IPS-20b (cell line): ENCODE measurements around the gene CCL11.
"Not testable (repeated sequence)": the region's sequence is repeated elsewhere in the genome, so short reads cannot be mapped to it uniquely, and the experiment has no call there.

Experiments used
- H3K27ac ChIP-seq: one replicate; pipeline ENCODE4 v1.5.1; 2013; ENCODE audit warnings: low read length
- H3K27me3 ChIP-seq: 2 replicates; pipeline ENCODE4 v1.6.1; 2013; ENCODE audit warnings: mild to moderate bottlenecking, low read length, inconsistent platforms; ENCODE audit not compliant: insufficient read depth
- H3K36me3 ChIP-seq: 2 replicates; pipeline ENCODE4 v1.6.1; 2013; ENCODE audit warnings: low read depth, mild to moderate bottlenecking, inconsistent platforms, low read length, moderate library complexity; ENCODE audit not compliant: insufficient read depth
- H3K4me1 ChIP-seq: 2 replicates; pipeline ENCODE4 v1.6.1; 2013; ENCODE audit warnings: mild to moderate bottlenecking, control low read depth, inconsistent platforms, low read length, moderate library complexity; ENCODE audit not compliant: insufficient read depth
- H3K4me3 ChIP-seq: 2 replicates; pipeline ENCODE4 v1.5.1; 2013; ENCODE audit warnings: mild to moderate bottlenecking, low read length, inconsistent platforms
- H3K9ac ChIP-seq: 2 replicates; pipeline ENCODE4 v1.6.1; 2013; ENCODE audit warnings: low read depth, mild to moderate bottlenecking, inconsistent platforms, low read length, moderate library complexity
- H3K9me3 ChIP-seq: 2 replicates; pipeline ENCODE4 v1.6.1; 2013; ENCODE audit warnings: mild to moderate bottlenecking, low read depth, low read length, inconsistent platforms; ENCODE audit not compliant: insufficient read depth

Gene CCL11

DNA sequence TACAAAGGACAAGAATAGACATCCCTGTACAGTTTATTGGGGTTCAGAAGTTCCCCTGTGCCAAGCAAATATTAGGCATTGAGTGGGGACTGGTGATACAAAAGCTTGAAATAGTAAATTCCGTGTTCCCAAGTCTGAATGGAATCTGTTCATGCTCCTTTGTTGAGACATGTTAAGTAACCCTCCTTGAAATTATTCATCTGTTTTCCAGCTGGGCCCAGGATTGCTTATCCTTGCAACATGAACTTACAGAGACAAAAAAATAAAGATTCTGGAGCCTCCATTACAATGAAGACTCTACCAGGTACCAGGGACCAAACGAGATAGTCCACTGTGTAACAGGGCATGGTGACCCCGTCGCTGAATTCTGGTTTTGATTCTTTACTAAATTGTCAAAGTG is 27.6 kb downstream of the CCL11 start:
- no peak overlapping the region for H3K27ac ChIP-seq
- H3K9ac ChIP-seq, result no peak overlapping the region
- H3K9me3 ChIP-seq, result no peaks in the 10 kb centered on the region
- no peaks in the 10 kb centered on the region for H3K27me3 ChIP-seq
- H3K36me3 ChIP-seq, result no peaks in the 10 kb centered on the region
- no peaks in the 10 kb centered on the region for H3K4me1 ChIP-seq
- H3K4me3 ChIP-seq, result no peak overlapping the region

DNA sequence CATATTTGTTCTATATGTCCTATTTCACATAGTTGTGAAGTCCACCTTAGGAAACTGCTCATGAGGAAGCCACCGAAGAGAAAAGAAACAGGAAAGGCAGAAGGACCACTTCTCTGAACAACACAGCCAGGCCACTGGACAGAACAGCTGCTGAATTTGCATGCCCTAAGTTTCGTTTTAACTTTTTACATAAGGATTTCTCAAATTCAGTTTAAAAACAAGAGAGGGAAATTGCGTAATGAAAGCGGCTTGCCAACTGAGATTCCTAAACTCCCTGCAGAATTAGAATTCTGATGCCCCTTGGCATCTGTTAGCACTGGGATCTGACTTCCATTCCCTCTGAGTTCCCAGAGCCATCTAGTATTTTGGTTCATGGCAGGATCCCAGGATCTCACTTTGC is 28.7 kb downstream of the CCL11 start:
- Histone ChIP-seq H3K4me3 (no peak overlapping the region), H3K4me1 (no peaks in the 10 kb centered on the region), H3K27me3 (no peaks in the 10 kb centered on the region), H3K27ac (no peak overlapping the region), H3K9ac (no peak overlapping the region), H3K36me3 (no peaks in the 10 kb centered on the region), H3K9me3 (no peaks in the 10 kb centered on the region)

DNA sequence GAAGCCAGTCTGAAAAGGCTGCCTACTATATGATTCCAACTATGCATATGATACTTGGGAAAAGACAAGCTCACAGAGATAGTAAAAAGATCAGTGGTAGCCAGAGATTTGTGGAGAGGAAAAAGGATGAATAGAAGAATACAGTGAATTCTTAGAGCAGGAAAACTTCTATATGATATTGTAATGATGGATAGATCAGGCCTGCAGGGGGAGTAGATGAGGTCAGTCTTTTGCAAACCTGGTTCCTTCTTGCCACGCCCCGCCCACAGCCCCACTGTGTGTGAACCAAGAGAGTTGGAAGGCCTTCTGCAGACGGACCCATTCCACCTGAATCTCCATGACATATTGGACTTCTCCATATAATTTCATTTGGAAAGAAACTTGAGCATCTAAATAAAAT is 32.9 kb downstream of the CCL11 start:
- no peaks in the 10 kb centered on the region for H3K27me3 ChIP-seq

DNA sequence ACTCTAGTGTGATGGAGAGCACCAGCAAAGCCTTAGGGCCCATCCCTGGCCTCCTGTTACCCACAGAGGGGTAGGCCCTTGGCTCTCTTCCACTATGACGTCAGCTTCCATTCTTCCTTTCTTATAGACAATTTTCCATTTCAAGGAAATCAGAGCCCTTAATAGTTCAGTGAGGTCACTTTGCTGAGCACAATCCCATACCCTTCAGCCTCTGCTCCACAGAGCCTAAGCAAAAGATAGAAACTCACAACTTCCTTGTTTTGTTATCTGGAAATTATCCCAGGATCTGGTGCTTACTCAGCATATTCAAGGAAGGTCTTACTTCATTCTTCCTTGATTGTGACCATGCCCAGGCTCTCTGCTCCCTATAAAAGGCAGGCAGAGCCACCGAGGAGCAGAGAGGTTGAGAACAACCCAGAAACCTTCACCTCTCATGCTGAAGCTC is 33.5 kb downstream of the CCL11 start, which contains the start of gene CCL8:
TSS of gene CCL8 (plus strand) at position 397 of the 445 bp plus-strand sequence. CDS start 67 bp downstream, outside the sequence.
- Histone ChIP-seq H3K27ac (no peak within 1 kb of the TSS), H3K36me3 (no peaks in the 10 kb centered on the region), H3K9ac (no peak within 1 kb of the TSS), H3K9me3 (no peaks in the 10 kb centered on the region), H3K27me3 (no peaks in the 10 kb centered on the region), H3K4me3 (no peak within 1 kb of the TSS), H3K4me1 (no peaks in the 10 kb centered on the region)

More for the DNA sequence above, 32.9 kb downstream of the CCL11 start:
- Histone ChIP-seq H3K9me3 (no peaks in the 10 kb centered on the region), H3K4me3 (no peak overlapping the region), H3K27ac (no peak overlapping the region), H3K36me3 (no peaks in the 10 kb centered on the region), H3K4me1 (no peaks in the 10 kb centered on the region), H3K9ac (no peak overlapping the region)

DNA sequence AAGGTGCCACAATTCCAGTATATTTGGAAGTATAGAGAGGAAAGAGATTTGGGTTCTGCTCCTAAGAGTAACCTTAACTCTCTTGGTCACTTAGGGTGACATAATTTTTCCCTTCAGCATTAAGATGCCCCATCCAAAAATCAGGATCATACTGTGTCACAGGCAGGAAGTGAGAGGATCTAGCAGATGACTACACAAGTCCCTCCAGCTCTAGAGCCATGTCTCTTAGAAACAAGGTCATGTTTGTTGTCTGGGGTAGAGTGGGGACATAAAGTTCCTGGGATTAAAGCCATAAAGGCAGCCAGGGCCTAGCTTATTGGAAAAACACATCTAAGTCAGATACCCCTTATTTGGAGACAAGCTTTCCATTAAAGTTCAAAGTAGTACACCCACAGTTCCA is 36.4 kb downstream of the CCL11 start:
- Histone ChIP-seq H3K4me1 (no peaks in the 10 kb centered on the region), H3K27ac (no peak overlapping the region), H3K36me3 (no peaks in the 10 kb centered on the region), H3K27me3 (no peaks in the 10 kb centered on the region), H3K9ac (no peak overlapping the region), H3K9me3 (no peaks in the 10 kb centered on the region), H3K4me3 (no peak overlapping the region)

DNA sequence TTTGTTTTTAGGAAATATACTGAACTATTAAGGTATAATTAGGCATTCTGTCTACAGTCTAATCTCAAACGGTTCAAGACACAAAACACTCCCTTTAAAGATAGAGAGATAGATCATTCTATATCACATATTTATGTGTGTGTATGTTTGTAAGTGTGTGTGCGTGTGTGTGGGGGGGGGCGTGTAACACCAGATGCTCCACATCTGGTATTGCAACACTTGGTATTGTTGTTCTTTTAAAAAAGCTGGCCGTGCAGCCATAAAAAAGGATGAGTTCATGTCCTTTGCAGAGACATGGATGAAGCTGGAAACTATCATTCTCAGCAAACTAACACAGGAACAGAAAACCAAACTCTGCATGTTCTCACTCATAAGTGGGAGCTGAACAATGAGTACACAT is 42.0 kb downstream of the CCL11 start:
- not testable (repeated sequence) for H3K9ac ChIP-seq, H3K9me3 ChIP-seq, H3K4me3 ChIP-seq, H3K4me1 ChIP-seq, H3K27me3 ChIP-seq, H3K36me3 ChIP-seq, H3K27ac ChIP-seq

DNA sequence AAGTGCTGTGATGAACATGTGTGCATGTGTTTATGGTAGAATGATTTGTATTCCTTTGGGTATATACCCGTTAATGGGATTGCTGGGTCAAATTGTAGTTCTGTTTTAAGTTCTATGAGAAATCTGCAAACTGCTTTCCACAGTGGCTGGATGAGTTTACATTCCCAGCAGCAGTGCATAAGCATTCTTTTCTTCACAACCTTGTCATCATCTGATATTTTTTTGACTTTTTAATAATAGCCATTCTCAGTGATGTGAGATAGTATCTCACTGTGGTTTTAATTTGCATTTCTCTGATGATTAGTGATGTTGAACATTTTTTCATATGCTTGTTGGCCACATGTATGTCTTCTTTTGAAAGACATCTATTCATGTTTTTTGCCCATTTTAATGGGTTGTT is 52.2 kb downstream of the CCL11 start:
- Histone ChIP-seq H3K27me3 (no peaks in the 10 kb centered on the region), H3K36me3 (no peaks in the 10 kb centered on the region), H3K27ac (no peak overlapping the region), H3K4me3 (no peak overlapping the region), H3K4me1 (no peaks in the 10 kb centered on the region), H3K9ac (no peak overlapping the region), H3K9me3 (no peaks in the 10 kb centered on the region)
